Choroid plexus epithelial cell (primary cell): Measurements from ENCODE around the gene PLEKHA8.
A peak's percentile ranks its signal among the peaks of the same experiment; 100 is the strongest.

Source experiments
- DNase-seq: peaks from one replicate; pipeline ENCODE4 v3.0.0-alpha.2; 2010; ENCODE audit warnings: low read depth
- H3K4me3 ChIP-seq: 2 replicates; pipeline ENCODE4 v1.5.1; 2011; ENCODE audit warnings: low read depth, mild to moderate bottlenecking, control low read depth, low read length, moderate library complexity
- CTCF ChIP-seq: conservative IDR thresholded peaks from 2 replicates; pipeline ENCODE4 v1.5.1; 2011; ENCODE audit warnings: low read depth, mild to moderate bottlenecking, control low read depth, inconsistent platforms, low read length, moderate library complexity

PLEKHA8 gene

GRCh38 chr7:30003098-30003497 lies 25.1 kb upstream of the PLEKHA8 start:
- DNase-seq, result no peak
- H3K4me3 ChIP-seq, result no peak overlapping the region
- TF ChIP-seq CTCF, result no peak

- no peak overlapping the region for H3K4me3 ChIP-seq
- no peak for DNase-seq
- no peak for TF ChIP-seq CTCF
Measured at GRCh38 chr7:30005464-30005863, 22.7 kb upstream of the PLEKHA8 start.

- no peak for DNase-seq
- H3K4me3 ChIP-seq, result no peak overlapping the region
- TF ChIP-seq CTCF, result no peak
Measured at GRCh38 chr7:30010021-30010420, 18.2 kb upstream of the PLEKHA8 start.

- no peak overlapping the region for H3K4me3 ChIP-seq
- no peak for DNase-seq
- no peak for TF ChIP-seq CTCF
Measured at GRCh38 chr7:30012757-30013156, 15.5 kb upstream of the PLEKHA8 start.

GRCh38 chr7:30018451-30018850 lies 9.8 kb upstream of the PLEKHA8 start:
- H3K4me3 ChIP-seq, result no peak overlapping the region
- no peak for TF ChIP-seq CTCF
- no peak for DNase-seq

- peak; percentile 33 for DNase-seq
- TF ChIP-seq CTCF, result peak; percentile 36
- H3K4me3 ChIP-seq, result no peak overlapping the region
Measured at GRCh38 chr7:30019387-30019786, 8.8 kb upstream of the PLEKHA8 start.

GRCh38 chr7:30019960-30020359 lies 8.3 kb upstream of the PLEKHA8 start:
- no peak for TF ChIP-seq CTCF
- H3K4me3 ChIP-seq, result no peak overlapping the region
- no peak for DNase-seq
